Measurements from ENCODE around the gene CABP2. TPM values are rescaled to one million over a fixed set of nuclear protein-coding genes. Genes with fewer than 3 reads are reported as not detected.

CABP2 gene
- total and polyA plus RNA-seq, 10 of the 15 experiments (the other 5 are each of a cell fraction or from before 2014, with no cell fraction given): not detected

GRCh38 chr11:67484847-67485311 lies 38.4 kb downstream of the CABP2 start (continued):
- TF ChIP-seq E2F8 (IDR thresholded peaks at IDR 0.05; ENCODE audit: low read depth, partially characterized antibody): no peak
- TF ChIP-seq MAX (IDR thresholded peaks at IDR 0.05; ENCODE audit: low read depth, low read length): peak; percentile 63
- TF ChIP-seq ZNF687 (IDR thresholded peaks at IDR 0.05): peak; percentile 79
- peak; percentile 81 for TF ChIP-seq CHD2 (IDR thresholded peaks at IDR 0.05; ENCODE audit: borderline replicate concordance, low read depth, low read length)
- TF ChIP-seq CBX3 (IDR thresholded peaks at IDR 0.05; ENCODE audit: borderline replicate concordance, low read depth): no peak
- no peak for TF ChIP-seq SMARCA5 (IDR thresholded peaks at IDR 0.05)
- no peak for TF ChIP-seq TAF1 (IDR thresholded peaks at IDR 0.05; ENCODE audit: borderline replicate concordance, low read depth, low read length)
